GM12878 (cell line): ENCODE measurements around the gene ZYG11A. TPM values are rescaled to one million over a fixed set of nuclear protein-coding genes. Genes with fewer than 3 reads are reported as not detected.

Experiments used
- ATAC-seq: fragments of 200-7000 bp; cut with Tn5 transposase; 3 replicates; pipeline ENCODE4 v1.9.1; 2020; ENCODE audit warnings: mild to moderate bottlenecking, moderate library complexity
- BruUV-seq: library from RNA; stranded (reverse); fragments of 400-500 nt; replicated peaks from 2 replicates; lab custom pipeline; 2021; lab: Mats Ljungman, UMichigan
- CTCF ChIA-PET: fragments of 300-600 bp; sonication (Branson Sonifier 250); formaldehyde crosslinking; extraction: SDS; loops from one replicate; lab custom pipeline; 2021; ENCODE audit warnings: inconsistent platforms; lab: Yijun Ruan, JAX
- POLR2A ChIA-PET: fragments of 350-600 bp; formaldehyde crosslinking; extraction: SDS; loops from one replicate; lab custom pipeline; 2021; ENCODE audit warnings: inconsistent platforms; lab: Charles Lee
- RAD21 ChIA-PET: fragments of 300-600 bp; sonication (Branson Sonifier 250); formaldehyde crosslinking; loops from one replicate; lab custom pipeline; 2023; ENCODE audit warnings: antibody characterized with exemption; ENCODE audit not compliant: unreplicated experiment; lab: Charles Lee
- SMC1A ChIA-PET: fragments of 300-600 bp; sonication (Branson Sonifier 250); formaldehyde crosslinking; loops from one replicate; lab custom pipeline; 2023; ENCODE audit not compliant: unreplicated experiment, uncharacterized antibody; lab: Charles Lee
- DNase-seq: peaks from one replicate; pipeline ENCODE4 v3.0.0-alpha.2; 2011; ENCODE audit warnings: low read depth, low spot score
- FAIRE-seq: peaks from 3 replicates; lab custom pipeline; 2011; peaks lifted over from hg19 to GRCh38; lab: Jason Lieb, UNC
- H2AFZ ChIP-seq: 2 replicates; pipeline ENCODE4 v1.6.0; 2011; ENCODE audit warnings: low read depth, low read length, control low read depth; ENCODE audit not compliant: control insufficient read depth
- H3K27ac ChIP-seq: 2 replicates; pipeline ENCODE4 v1.5.1; 2011; ENCODE audit warnings: control low read depth; ENCODE audit not compliant: control insufficient read depth, insufficient read depth
- H3K27me3 ChIP-seq, 2 experiments: replicated peaks in 1 of 2; 2 replicates each; pipeline versions ENCODE4 v1.6.0 to v1.6.1; 2011; ENCODE audit warnings: low read length in 1 of 2; ENCODE audit not compliant: control insufficient read depth in 2 of 2, insufficient read depth in 2 of 2
- H3K36me3 ChIP-seq, 2 experiments: 2 replicates each; pipeline ENCODE4 v1.5.1; 2011; ENCODE audit warnings: low read length in 1 of 2; ENCODE audit not compliant: control insufficient read depth in 2 of 2, insufficient read depth in 2 of 2
- H3K4me1 ChIP-seq: 2 replicates; pipeline ENCODE4 v1.6.1; 2011; ENCODE audit warnings: mild to moderate bottlenecking, low read length, moderate library complexity, mixed read lengths; ENCODE audit not compliant: control insufficient read depth, insufficient read depth
- H3K4me2 ChIP-seq: 2 replicates; pipeline ENCODE4 v1.6.0; 2011; ENCODE audit warnings: control low read depth; ENCODE audit not compliant: control insufficient read depth, insufficient read depth
- H3K4me3 ChIP-seq: fragments of 200-600 bp; sonication (generic); 2 replicates; pipeline ENCODE4 v1.5.1; 2016
- H3K79me2 ChIP-seq: 2 replicates; pipeline ENCODE4 v1.6.0; 2011; ENCODE audit warnings: low read length; ENCODE audit not compliant: control insufficient read depth, insufficient read depth
- H3K9ac ChIP-seq: 2 replicates; pipeline ENCODE4 v1.8.0; 2011; ENCODE audit warnings: low read length, control low read depth, mixed read lengths; ENCODE audit not compliant: control insufficient read depth, insufficient read depth
- H3K9me3 ChIP-seq: replicated peaks from 3 replicates; pipeline ENCODE4 v1.5.1; 2011; ENCODE audit warnings: mild to moderate bottlenecking, low read length; ENCODE audit not compliant: control insufficient read depth, insufficient read depth
- H4K20me1 ChIP-seq: 2 replicates; pipeline ENCODE4 v1.6.0; 2011; ENCODE audit not compliant: control insufficient read depth, insufficient read depth
- CEBPB ChIP-seq, 2 experiments: fragments of 150-350 bp in 1 of 2; IDR thresholded peaks; 2 replicates each; pipeline ENCODE4 v1.6.1; 2012 to 2014; ENCODE audit warnings: low read depth in 2 of 2, low read length in 2 of 2, borderline replicate concordance in 1 of 2, inconsistent platforms in 1 of 2
- CHD2 ChIP-seq: IDR thresholded peaks from 2 replicates; pipeline ENCODE4 v1.6.1; 2011; ENCODE audit warnings: low read depth, low read length, improper control_type of control experiment, borderline replicate concordance
- CREM ChIP-seq: IDR thresholded peaks from 2 replicates; pipeline ENCODE4 v1.6.1; 2014; ENCODE audit warnings: antibody characterized with exemption, low read depth
- FOXK2 ChIP-seq: fragments of 450-650 bp; IDR thresholded peaks from 2 replicates; pipeline ENCODE4 v1.6.1; 2017; ENCODE audit warnings: mild to moderate bottlenecking, moderate library complexity
- HDGF ChIP-seq: fragments of 450-650 bp; IDR thresholded peaks from 2 replicates; pipeline ENCODE4 v1.6.1; 2016; ENCODE audit warnings: antibody characterized with exemption
- PAX8 ChIP-seq: fragments of 450-650 bp; IDR thresholded peaks from 2 replicates; pipeline ENCODE4 v1.6.1; 2017; ENCODE audit warnings: mild to moderate bottlenecking, moderate library complexity
- SP1 ChIP-seq: IDR thresholded peaks from one replicate; pipeline ENCODE4 v1.6.1; 2011; ENCODE audit warnings: low read depth, low read length
- TAF1 ChIP-seq: IDR thresholded peaks from 2 replicates; pipeline ENCODE4 v1.6.1; 2011; ENCODE audit warnings: mild to moderate bottlenecking, low read depth, low read length, borderline replicate concordance
- TCF3 ChIP-seq: IDR thresholded peaks from 2 replicates; pipeline ENCODE4 v1.6.1; 2012; ENCODE audit warnings: low read depth, mild to moderate bottlenecking, low read length, borderline replicate concordance; ENCODE audit not compliant: insufficient read depth
- ZSCAN29 ChIP-seq: fragments of 450-650 bp; IDR thresholded peaks from 2 replicates; pipeline ENCODE4 v1.6.1; 2017; ENCODE audit warnings: mild to moderate bottlenecking, moderate library complexity
- WGBS: methylation state at CpG from one replicate; pipeline ENCODE4 v1.1.6; 2016; ENCODE audit warnings: low lambda C conversion rate; ENCODE audit not compliant: insufficient replicate concordance, insufficient coverage; ENCODE audit errors: missing lambda C conversion rate; 5-methylcytosine and 5-hydroxymethylcytosine counted together
- in situ Hi-C: fragments of 300-500 bp; cut with MboI; formaldehyde crosslinking; loops from 9 replicates; pipeline ENCODE4 v1.14.3; 2018; ENCODE audit warnings: mixed read lengths
- intact Hi-C: fragments of 100-400 bp; cut with micrococcal nuclease; formaldehyde crosslinking; loops from one replicate; pipeline ENCODE4 v1.14.2; 2022; ENCODE audit not compliant: unreplicated experiment
- polyA plus RNA-seq, 11 experiments: library from polyadenylated mRNA; depleted of rRNA in 4 of 11; unstranded in 6 of 11; stranded (reverse) in 5 of 11; fragments of >200 nt; fragmentation: Nextera tagmentation in 4 of 11; fragmentation: Illumina TruSeq in 1 of 11; extraction: Ambion mirVana in 4 of 11; extraction: Trizol in 1 of 11; gene quantifications; 1 replicate in 1 of 11; 2 replicates in 10 of 11; pipeline versions ENCODE4 v1.2.1 to v1.2.3, GENCODE V29; 2011 to 2016; ENCODE audit warnings: inconsistent platforms in 2 of 11, missing spikeins in 2 of 11, low read depth in 1 of 11
- total RNA-seq, 4 experiments: library from RNA; depleted of rRNA in 3 of 4; stranded (reverse); fragments of >200 nt in 3 of 4; fragmentation: Illumina TruSeq in 1 of 4; extraction: Trizol in 1 of 4; gene quantifications; 2 replicates each; pipeline versions ENCODE4 v1.2.1 to v1.2.3, GENCODE V29; 2013 to 2021
- TF ChIP-seq, protein P1 (sequence below): fragments of 450-650 bp; IDR thresholded peaks from 2 replicates; pipeline ENCODE4 v1.6.1; 2017; ENCODE audit warnings: antibody characterized with exemption, mild to moderate bottlenecking, moderate library complexity

Gene ZYG11A
- total and polyA plus RNA-seq, 10 of the 15 experiments (the other 5 are each of a cell fraction or from before 2014, with no cell fraction given) = 0.22 to 6.4 (median 0.68) TPM

DNA sequence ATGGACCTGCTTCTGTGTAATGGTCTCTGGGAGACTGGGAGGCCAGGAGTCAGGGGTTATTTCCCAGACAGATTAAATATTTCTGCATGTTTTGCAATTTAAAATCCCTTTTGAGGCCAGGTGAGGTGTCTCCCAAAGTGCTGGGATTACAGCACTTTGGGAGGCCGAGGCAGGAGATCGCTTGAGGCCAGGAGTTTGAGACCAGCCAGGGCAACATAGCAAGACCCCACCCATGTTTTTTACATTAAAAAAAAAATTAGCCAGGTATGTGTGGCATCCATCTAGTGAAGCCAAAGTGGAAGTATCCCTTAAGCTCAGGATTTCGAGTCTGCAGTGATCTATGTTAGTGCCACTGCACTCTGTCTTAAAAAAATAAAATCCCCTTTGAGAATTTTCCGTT is 44.9 kb downstream of the ZYG11A start:
- no peak for TF ChIP-seq CHD2
- Histone ChIP-seq H3K27me3 (no peaks in the 10 kb centered on the region), H3K4me3 (no peak overlapping the region), H3K4me1 (no peaks in the 10 kb centered on the region), H4K20me1 (no peaks in the 10 kb centered on the region), H3K36me3 (peaks cover 0 to 2% of the 10 kb centered on the region in 2 experiments; a peak in 2 of 4 replicates), H3K79me2 (no peaks in the 10 kb centered on the region), H3K9me3 (no peaks in the 10 kb centered on the region), H2AFZ (no peak overlapping the region), H3K27ac (no peak overlapping the region), H3K4me2 (no peak overlapping the region), H3K9ac (no peak overlapping the region)
- FAIRE-seq = no peak
- in situ Hi-C loops (no loop called here), intact Hi-C loops (no loop called here)
- ChIA-PET CTCF (interaction anchor here (0.7 to 1.4 kb wide), 4 partner anchors 9 to 193 kb away, joined by 3 to 4 read pairs (median 4); partner anchors contain the start of gene ZYG11A), RAD21 (interaction anchor here (1.6 kb wide), 1 partner anchor 14 kb away, joined by 3 read pairs; no protein-coding TSS in a partner anchor), POLR2A (no interaction called here), SMC1A (interaction anchor here (0.6 to 1.6 kb wide), 4 partner anchors 11 to 164 kb away, joined by 3 read pairs; no protein-coding TSS in a partner anchor)
- BruUV-seq = no TSS peak
- no peak for ATAC-seq
- DNase-seq = no peak
- WGBS = 98% methylated on average over 4 of the region's 4 CpGs

DNA sequence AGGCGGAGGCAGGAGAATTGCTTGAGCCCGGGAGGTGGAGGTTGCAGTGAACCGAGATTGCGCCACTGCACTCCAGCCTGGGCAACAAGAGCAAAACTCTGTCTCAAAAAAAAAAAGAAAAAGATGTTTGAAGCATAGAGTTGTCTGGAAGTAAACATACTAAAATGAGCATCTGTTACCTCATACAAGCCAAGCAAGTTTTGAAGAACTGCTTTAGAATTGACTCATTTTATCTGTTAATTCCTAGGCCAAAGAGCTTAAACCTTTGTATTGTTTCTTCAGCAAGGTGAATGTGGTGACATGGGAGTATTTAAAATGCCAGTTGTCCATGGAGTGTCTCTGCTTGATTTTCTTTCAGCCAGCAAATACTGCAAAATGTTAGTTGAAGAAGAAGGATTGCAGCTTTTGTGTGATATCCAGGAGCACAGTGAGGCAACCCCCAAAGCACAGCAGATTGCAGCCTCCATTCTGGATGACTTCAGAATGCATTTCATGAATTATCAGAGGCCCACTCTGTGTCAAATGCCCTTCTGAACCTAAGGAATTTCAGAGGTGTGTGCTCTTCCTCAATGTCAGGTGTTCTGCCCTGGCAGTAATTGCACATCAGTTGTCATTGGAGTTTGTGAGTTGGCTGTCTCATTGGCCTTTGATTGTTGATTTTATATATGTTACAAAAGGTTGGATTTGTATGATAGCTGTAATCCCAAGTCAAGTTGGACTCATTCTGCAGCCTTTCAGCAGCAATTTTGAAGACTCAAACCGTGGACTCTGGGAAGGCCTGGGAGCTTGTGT is 50.1 kb downstream of the ZYG11A start:
- no peak for DNase-seq
- no peaks in the 10 kb centered on the region for H3K79me2 ChIP-seq
- ATAC-seq = no peak
- intact Hi-C loops (no loop called here), in situ Hi-C loops (no loop called here)
- ChIA-PET CTCF (interaction anchor here (1.6 kb wide), 1 partner anchor 9 kb away, joined by 6 read pairs; no protein-coding TSS in a partner anchor), SMC1A (interaction anchor here (0.7 kb wide), 2 partner anchors 9 to 1034 kb away, joined by 3 read pairs; no protein-coding TSS in a partner anchor), RAD21 (no interaction called here), POLR2A (no interaction called here)
- BruUV-seq = no TSS peak
- no peaks in the 10 kb centered on the region for H4K20me1 ChIP-seq
- no peaks in the 10 kb centered on the region for H3K9me3 ChIP-seq
- no peak overlapping the region for H3K27ac ChIP-seq
- no peak overlapping the region for H3K4me2 ChIP-seq
- peaks cover 0 to 7% of the 10 kb centered on the region in 2 experiments; a peak in 3 of 4 replicates for H3K36me3 ChIP-seq
- no peak overlapping the region for H3K9ac ChIP-seq
- no peak overlapping the region for H3K4me3 ChIP-seq
- no peaks in the 10 kb centered on the region for H3K27me3 ChIP-seq
- no peak for FAIRE-seq
- H2AFZ ChIP-seq = no peak overlapping the region
- 100% methylated on average over 3 of the region's 5 CpGs for WGBS
- H3K4me1 ChIP-seq = no peaks in the 10 kb centered on the region
- TF ChIP-seq PAX8 (no peak), CREM (no peak), CEBPB (IDR thresholded peaks at IDR 0.05; ENCODE audit: borderline replicate concordance in 1 of 2, low read depth in 2 of 2, low read length in 2 of 2) (no peak), TCF3 (no peak), CHD2 (no peak), HDGF (no peak), FOXK2 (no peak), ZSCAN29 (no peak), TAF1 (no peak), SP1 (no peak)
- TF ChIP-seq, protein P1, sequence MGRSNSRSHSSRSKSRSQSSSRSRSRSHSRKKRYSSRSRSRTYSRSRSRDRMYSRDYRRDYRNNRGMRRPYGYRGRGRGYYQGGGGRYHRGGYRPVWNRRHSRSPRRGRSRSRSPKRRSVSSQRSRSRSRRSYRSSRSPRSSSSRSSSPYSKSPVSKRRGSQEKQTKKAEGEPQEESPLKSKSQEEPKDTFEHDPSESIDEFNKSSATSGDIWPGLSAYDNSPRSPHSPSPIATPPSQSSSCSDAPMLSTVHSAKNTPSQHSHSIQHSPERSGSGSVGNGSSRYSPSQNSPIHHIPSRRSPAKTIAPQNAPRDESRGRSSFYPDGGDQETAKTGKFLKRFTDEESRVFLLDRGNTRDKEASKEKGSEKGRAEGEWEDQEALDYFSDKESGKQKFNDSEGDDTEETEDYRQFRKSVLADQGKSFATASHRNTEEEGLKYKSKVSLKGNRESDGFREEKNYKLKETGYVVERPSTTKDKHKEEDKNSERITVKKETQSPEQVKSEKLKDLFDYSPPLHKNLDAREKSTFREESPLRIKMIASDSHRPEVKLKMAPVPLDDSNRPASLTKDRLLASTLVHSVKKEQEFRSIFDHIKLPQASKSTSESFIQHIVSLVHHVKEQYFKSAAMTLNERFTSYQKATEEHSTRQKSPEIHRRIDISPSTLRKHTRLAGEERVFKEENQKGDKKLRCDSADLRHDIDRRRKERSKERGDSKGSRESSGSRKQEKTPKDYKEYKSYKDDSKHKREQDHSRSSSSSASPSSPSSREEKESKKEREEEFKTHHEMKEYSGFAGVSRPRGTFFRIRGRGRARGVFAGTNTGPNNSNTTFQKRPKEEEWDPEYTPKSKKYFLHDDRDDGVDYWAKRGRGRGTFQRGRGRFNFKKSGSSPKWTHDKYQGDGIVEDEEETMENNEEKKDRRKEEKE = no peak
